Measurements from ENCODE around the gene FRRS1L. TPM values are rescaled to one million over a fixed set of nuclear protein-coding genes. Genes with fewer than 3 reads are reported as not detected.

The FRRS1L gene
- total RNA-seq, 1 donor from 2014 or later, result 0.03 TPM

DNA sequence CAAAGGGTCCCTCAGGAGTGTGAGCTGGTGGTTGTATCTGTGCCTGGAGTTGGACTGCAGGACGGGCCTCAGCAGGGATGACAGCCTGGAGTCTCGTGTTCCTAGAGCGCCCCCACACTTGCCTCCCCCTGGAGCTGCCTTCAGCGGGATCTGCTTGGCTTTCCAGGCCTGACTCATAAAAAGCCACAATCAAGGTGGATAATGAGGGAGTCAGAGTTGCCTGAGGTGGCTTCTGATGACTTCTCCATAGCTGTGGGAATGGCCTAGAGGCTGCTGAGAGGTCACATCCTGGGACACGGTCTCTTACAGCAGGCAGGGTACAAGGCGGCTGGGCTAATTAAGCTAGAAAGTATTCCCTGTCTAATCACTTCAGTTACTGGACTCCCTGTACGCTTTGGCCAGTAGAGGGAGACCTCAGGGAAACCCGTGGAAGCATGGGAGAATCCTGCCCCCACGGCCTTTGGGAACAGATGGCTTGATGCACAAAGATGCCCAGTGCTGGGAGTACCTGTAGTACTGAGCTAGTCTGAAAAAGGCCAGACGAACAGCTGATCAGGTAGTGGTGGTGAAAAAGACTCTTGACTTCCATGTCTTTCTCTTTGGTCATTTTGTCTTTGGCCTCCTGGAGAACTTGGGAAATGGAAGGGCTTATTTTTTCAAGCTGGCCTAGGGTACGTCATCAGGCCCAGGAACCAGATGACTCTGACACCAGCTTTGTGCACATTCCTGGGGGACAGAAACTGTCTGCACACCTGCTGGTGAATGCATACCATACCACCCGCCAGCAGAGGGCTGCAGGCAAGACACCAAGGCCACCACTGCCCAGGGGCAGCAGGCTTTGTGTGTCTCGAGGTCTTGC lies 16.1 kb upstream of the FRRS1L start:
- TF ChIP-seq, protein P1, sequence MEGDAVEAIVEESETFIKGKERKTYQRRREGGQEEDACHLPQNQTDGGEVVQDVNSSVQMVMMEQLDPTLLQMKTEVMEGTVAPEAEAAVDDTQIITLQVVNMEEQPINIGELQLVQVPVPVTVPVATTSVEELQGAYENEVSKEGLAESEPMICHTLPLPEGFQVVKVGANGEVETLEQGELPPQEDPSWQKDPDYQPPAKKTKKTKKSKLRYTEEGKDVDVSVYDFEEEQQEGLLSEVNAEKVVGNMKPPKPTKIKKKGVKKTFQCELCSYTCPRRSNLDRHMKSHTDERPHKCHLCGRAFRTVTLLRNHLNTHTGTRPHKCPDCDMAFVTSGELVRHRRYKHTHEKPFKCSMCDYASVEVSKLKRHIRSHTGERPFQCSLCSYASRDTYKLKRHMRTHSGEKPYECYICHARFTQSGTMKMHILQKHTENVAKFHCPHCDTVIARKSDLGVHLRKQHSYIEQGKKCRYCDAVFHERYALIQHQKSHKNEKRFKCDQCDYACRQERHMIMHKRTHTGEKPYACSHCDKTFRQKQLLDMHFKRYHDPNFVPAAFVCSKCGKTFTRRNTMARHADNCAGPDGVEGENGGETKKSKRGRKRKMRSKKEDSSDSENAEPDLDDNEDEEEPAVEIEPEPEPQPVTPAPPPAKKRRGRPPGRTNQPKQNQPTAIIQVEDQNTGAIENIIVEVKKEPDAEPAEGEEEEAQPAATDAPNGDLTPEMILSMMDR (IDR thresholded peaks at IDR 0.05; ENCODE audit: unreplicated experiment), result peak; percentile 58
- H3K4me1 Mint-ChIP-seq (ENCODE audit: unreplicated experiment), result no peaks in the 10 kb centered on the region
- no peaks in the 10 kb centered on the region for H3K9me3 Mint-ChIP-seq (ENCODE audit: unreplicated experiment)
- no peak overlapping the region for H3K27ac Mint-ChIP-seq (ENCODE audit: unreplicated experiment)
- peaks cover 1% of the 10 kb centered on the region for H3K27me3 Mint-ChIP-seq (ENCODE audit: unreplicated experiment)
- no peaks in the 10 kb centered on the region for H3K36me3 Mint-ChIP-seq (ENCODE audit: low read depth, unreplicated experiment)
- H3K4me3 Mint-ChIP-seq (ENCODE audit: unreplicated experiment), result no peak overlapping the region
- DNase-seq (ENCODE audit: low spot score), result peak; percentile 59

- Mint-ChIP-seq H3K27ac (ENCODE audit: unreplicated experiment) (no peak overlapping the region), H3K4me3 (ENCODE audit: unreplicated experiment) (no peak overlapping the region), H3K4me1 (ENCODE audit: unreplicated experiment) (no peaks in the 10 kb centered on the region), H3K36me3 (ENCODE audit: low read depth, unreplicated experiment) (no peaks in the 10 kb centered on the region), H3K9me3 (ENCODE audit: unreplicated experiment) (no peaks in the 10 kb centered on the region), H3K27me3 (ENCODE audit: unreplicated experiment) (peaks cover 1% of the 10 kb centered on the region)
- DNase-seq (ENCODE audit: low spot score), result no peak
- TF ChIP-seq, protein P1 (IDR thresholded peaks at IDR 0.05; ENCODE audit: unreplicated experiment), result no peak
Measured at GRCh38 chr9:109182550-109182939, 15.5 kb upstream of the FRRS1L start.

DNA sequence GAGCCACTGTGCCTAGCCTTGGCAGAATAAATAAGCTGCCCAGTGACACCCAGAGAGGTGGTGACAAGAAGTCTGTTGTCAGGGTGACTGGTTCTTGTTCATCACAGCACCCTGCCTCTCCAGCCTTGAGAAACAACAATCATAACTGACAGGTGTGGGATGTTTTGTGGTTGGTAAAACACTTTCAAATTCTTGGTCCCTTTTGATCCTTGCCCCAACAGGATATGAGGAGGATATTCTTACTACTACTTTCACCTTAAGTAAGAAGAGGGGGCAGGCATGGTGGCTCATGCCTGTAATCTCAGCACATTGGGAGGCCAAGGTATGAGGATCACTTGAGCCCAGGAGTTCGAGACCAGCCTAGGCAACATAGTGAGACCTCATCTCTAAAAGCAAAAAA lies 14.2 kb upstream of the FRRS1L start:
- Mint-ChIP-seq H3K4me3 (ENCODE audit: unreplicated experiment) (no peak overlapping the region), H3K27ac (ENCODE audit: unreplicated experiment) (no peak overlapping the region), H3K36me3 (ENCODE audit: low read depth, unreplicated experiment) (no peaks in the 10 kb centered on the region), H3K4me1 (ENCODE audit: unreplicated experiment) (no peaks in the 10 kb centered on the region), H3K9me3 (ENCODE audit: unreplicated experiment) (no peaks in the 10 kb centered on the region), H3K27me3 (ENCODE audit: unreplicated experiment) (peaks cover 1% of the 10 kb centered on the region)
- DNase-seq (ENCODE audit: low spot score), result no peak
- TF ChIP-seq, protein P1 (IDR thresholded peaks at IDR 0.05; ENCODE audit: unreplicated experiment), result no peak

DNA sequence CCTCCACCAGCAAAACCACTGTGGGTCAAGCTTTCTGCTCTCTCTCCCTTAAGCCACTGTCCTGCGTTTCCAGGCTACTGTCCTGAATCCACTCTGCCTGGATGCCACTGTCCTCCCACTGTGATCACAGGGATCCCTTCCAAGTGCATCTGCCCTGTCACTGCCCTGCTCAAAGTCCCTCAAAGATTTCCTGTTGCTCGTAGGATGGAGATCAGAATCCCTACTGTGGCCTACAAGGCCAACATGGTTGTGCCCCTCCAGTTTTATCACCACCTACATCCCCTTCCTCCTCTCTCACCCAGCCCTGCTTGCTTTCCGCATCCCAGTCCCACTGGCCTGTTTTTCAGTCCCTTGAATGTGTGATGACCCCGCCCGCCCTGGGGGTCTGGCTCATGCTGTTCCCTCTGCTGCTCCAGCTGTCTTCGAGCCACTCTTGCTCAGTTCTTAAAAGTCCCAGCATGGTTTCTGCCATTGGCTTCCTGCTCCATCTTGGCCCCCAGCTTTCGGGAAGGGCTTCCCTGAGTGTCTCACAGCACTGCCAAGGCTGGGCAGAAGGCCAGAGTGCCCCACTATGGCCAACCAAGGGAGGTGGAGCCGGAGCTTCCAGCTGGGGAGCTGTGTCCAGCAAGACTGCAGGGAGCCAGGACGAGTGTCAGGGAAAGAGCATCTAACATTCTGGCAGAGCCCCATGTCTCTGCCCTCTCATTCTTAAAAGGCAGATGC lies 12.9 kb upstream of the FRRS1L start:
- no peaks in the 10 kb centered on the region for H3K36me3 Mint-ChIP-seq (ENCODE audit: low read depth, unreplicated experiment)
- no peak overlapping the region for H3K27ac Mint-ChIP-seq (ENCODE audit: unreplicated experiment)
- TF ChIP-seq, protein P1 (IDR thresholded peaks at IDR 0.05; ENCODE audit: unreplicated experiment), result no peak

DNA sequence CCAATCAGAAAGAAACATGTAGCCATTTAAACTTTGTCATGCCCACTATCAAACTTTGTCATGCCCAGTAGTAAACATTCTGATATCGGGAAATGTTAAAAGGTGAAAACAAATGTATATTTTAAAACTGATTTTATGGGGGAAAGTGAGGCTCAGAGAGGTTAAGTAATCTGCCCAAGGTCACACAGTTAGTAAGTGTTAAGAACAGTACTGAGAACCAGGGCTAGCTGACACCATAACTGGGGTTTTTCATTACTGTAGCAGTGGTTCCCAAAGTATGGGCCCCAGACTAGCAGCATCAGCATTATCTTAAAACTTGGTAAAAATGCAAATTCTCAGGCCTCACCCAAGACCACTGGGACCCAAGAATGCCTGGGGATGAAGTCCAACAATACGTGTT lies 9.9 kb upstream of the FRRS1L start:
- no peaks in the 10 kb centered on the region for H3K9me3 Mint-ChIP-seq (ENCODE audit: unreplicated experiment)
- H3K27me3 Mint-ChIP-seq (ENCODE audit: unreplicated experiment), result peaks cover 4% of the 10 kb centered on the region
- TF ChIP-seq, protein P1 (IDR thresholded peaks at IDR 0.05; ENCODE audit: unreplicated experiment), result no peak
- no peak for DNase-seq (ENCODE audit: low spot score)
- no peak overlapping the region for H3K27ac Mint-ChIP-seq (ENCODE audit: unreplicated experiment)
- peaks cover 3% of the 10 kb centered on the region for H3K4me1 Mint-ChIP-seq (ENCODE audit: unreplicated experiment)
- H3K36me3 Mint-ChIP-seq (ENCODE audit: low read depth, unreplicated experiment), result no peaks in the 10 kb centered on the region
- H3K4me3 Mint-ChIP-seq (ENCODE audit: unreplicated experiment), result no peak overlapping the region

More for the DNA sequence above, 12.9 kb upstream of the FRRS1L start:
- Mint-ChIP-seq H3K4me1 (ENCODE audit: unreplicated experiment) (no peaks in the 10 kb centered on the region), H3K9me3 (ENCODE audit: unreplicated experiment) (no peaks in the 10 kb centered on the region), H3K27me3 (ENCODE audit: unreplicated experiment) (peaks cover 1% of the 10 kb centered on the region), H3K4me3 (ENCODE audit: unreplicated experiment) (no peak overlapping the region)
- no peak for DNase-seq (ENCODE audit: low spot score)
